PFSK-1 (cell line): ENCODE data around the gene ERC2.

Source experiments
- FOXP2 ChIP-seq: optimal IDR thresholded peaks from 2 replicates; pipeline ENCODE3; 2011; ENCODE audit warnings: borderline replicate concordance, control low read depth, inconsistent platforms; ENCODE audit not compliant: insufficient read depth; ENCODE audit errors: extremely low read length, extremely low read depth
- POLR2AphosphoS5 ChIP-seq: IDR thresholded peaks from 2 replicates; pipeline ENCODE4 v1.6.1; 2012; ENCODE audit warnings: low read depth, mild to moderate bottlenecking, control low read depth, low read length, moderate library complexity
- REST ChIP-seq, 2 experiments: IDR thresholded peaks; 2 replicates each; pipeline versions ENCODE4 v1.6.1 to v1.8.0; 2011 to 2012; ENCODE audit warnings: low read depth in 2 of 2, low read length in 2 of 2, control low read depth in 1 of 2, inconsistent platforms in 1 of 2, mild to moderate bottlenecking in 1 of 2, moderate library complexity in 1 of 2; ENCODE audit not compliant: insufficient read depth in 1 of 2
- SIN3A ChIP-seq: IDR thresholded peaks from 2 replicates; pipeline ENCODE4 v1.6.1; 2012; ENCODE audit warnings: mild to moderate bottlenecking, low read length, moderate library complexity, borderline replicate concordance; ENCODE audit not compliant: insufficient read depth
- TAF1 ChIP-seq: IDR thresholded peaks from 2 replicates; pipeline ENCODE4 v1.6.1; 2012; ENCODE audit warnings: low read length, control low read depth, borderline replicate concordance; ENCODE audit not compliant: insufficient read depth

ERC2 gene

GRCh38 chr3:56180433-56180832 is 287.8 kb downstream of the ERC2 start:
- no peak for TF ChIP-seq REST (IDR thresholded peaks at IDR 0.05; ENCODE audit: insufficient read depth in 1 of 2, low read depth in 2 of 2, low read length in 2 of 2)

GRCh38 chr3:56173601-56174000 is 294.7 kb downstream of the ERC2 start:
- TF ChIP-seq TAF1 (no peak), SIN3A (no peak), FOXP2 (no peak), REST (IDR thresholded peaks at IDR 0.05; ENCODE audit: insufficient read depth in 1 of 2, low read depth in 2 of 2, low read length in 2 of 2) (no peak), POLR2AphosphoS5 (no peak)

- no peak for TF ChIP-seq FOXP2
- no peak for TF ChIP-seq REST (IDR thresholded peaks at IDR 0.05; ENCODE audit: insufficient read depth in 1 of 2, low read depth in 2 of 2, low read length in 2 of 2)
- no peak for TF ChIP-seq SIN3A
Observed at GRCh38 chr3:56164436-56164835, 303.8 kb downstream of the ERC2 start.

GRCh38 chr3:56157693-56158362 is 310.4 kb downstream of the ERC2 start:
- TF ChIP-seq FOXP2 = no peak
- no peak for TF ChIP-seq SIN3A
- no peak for TF ChIP-seq REST (IDR thresholded peaks at IDR 0.05; ENCODE audit: insufficient read depth in 1 of 2, low read depth in 2 of 2, low read length in 2 of 2)
- no peak for TF ChIP-seq POLR2AphosphoS5
- TF ChIP-seq TAF1 = no peak

- no peak for TF ChIP-seq REST (IDR thresholded peaks at IDR 0.05; ENCODE audit: insufficient read depth in 1 of 2, low read depth in 2 of 2, low read length in 2 of 2)
- no peak for TF ChIP-seq POLR2AphosphoS5
- TF ChIP-seq TAF1 = no peak
- TF ChIP-seq FOXP2 = no peak
- no peak for TF ChIP-seq SIN3A
Observed at GRCh38 chr3:56154297-56154696, 314.0 kb downstream of the ERC2 start.
